Measurements from ENCODE around the gene SV2B. TPM values are rescaled to one million over a fixed set of nuclear protein-coding genes. Genes with fewer than 3 reads are reported as not detected.
A peak's percentile ranks its signal among the peaks of the same experiment; 100 is the strongest.

Gene SV2B
- total RNA-seq, 1 experiment from 2014 or later: not detected

DNA sequence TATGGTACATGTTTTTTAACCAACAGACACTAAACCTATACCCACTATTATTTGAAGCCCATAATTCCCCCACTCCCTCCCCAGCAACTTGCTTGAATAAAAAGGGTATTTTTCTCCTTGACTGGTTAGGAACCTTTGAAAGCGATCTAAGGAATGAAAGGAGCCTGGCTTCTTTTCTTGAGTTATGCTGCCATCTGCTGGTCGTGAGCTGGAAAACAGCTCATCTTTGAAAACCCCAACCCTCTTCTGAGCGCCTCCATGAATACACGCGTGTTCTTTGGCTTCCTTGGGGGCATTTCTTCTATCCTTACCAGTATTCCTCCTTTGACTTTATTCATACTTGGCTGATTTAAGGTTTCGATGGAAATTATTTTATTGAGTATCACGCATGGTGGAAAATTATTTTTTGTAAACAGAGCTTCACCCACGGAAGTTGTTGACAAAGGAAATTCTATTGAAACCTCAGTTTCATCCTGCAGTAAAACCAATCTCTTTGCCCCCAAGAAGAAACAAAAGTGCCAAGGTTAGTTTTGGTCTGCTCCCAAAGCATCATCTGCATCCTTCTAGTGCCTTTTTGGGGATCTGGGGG lies 171.6 kb downstream of the SV2B start:
- no peaks in the 10 kb centered on the region for H3K23me2 ChIP-seq (ENCODE audit: insufficient read length, low read depth, low read length, poor library complexity, severe bottlenecking)
- no peak overlapping the region for H3K4me2 ChIP-seq (ENCODE audit: insufficient read depth, insufficient read length, low read length)
- TF ChIP-seq, protein P1, sequence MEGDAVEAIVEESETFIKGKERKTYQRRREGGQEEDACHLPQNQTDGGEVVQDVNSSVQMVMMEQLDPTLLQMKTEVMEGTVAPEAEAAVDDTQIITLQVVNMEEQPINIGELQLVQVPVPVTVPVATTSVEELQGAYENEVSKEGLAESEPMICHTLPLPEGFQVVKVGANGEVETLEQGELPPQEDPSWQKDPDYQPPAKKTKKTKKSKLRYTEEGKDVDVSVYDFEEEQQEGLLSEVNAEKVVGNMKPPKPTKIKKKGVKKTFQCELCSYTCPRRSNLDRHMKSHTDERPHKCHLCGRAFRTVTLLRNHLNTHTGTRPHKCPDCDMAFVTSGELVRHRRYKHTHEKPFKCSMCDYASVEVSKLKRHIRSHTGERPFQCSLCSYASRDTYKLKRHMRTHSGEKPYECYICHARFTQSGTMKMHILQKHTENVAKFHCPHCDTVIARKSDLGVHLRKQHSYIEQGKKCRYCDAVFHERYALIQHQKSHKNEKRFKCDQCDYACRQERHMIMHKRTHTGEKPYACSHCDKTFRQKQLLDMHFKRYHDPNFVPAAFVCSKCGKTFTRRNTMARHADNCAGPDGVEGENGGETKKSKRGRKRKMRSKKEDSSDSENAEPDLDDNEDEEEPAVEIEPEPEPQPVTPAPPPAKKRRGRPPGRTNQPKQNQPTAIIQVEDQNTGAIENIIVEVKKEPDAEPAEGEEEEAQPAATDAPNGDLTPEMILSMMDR (conservative IDR thresholded peaks at IDR 0.05): peak; percentile 87
- no peaks in the 10 kb centered on the region for H3K79me1 ChIP-seq (ENCODE audit: insufficient read depth, low read depth, low read length, poor library complexity, severe bottlenecking)
- no peaks in the 10 kb centered on the region for H3K9me3 ChIP-seq (ENCODE audit: control insufficient read depth, low read depth, low read length)
- H3K27ac ChIP-seq (ENCODE audit: insufficient read length, low read depth, low read length): no peak overlapping the region
- peaks cover 7 to 8% of the 10 kb centered on the region in 2 experiments; a peak in 4 of 5 replicates for H3K9me3 Mint-ChIP-seq
- H3K23ac ChIP-seq (ENCODE audit: insufficient read length, low read depth, low read length): no peak overlapping the region
- H4K20me1 ChIP-seq (ENCODE audit: control insufficient read depth, insufficient read depth, insufficient read length): no peaks in the 10 kb centered on the region
- no peaks in the 10 kb centered on the region for H3K4me1 ChIP-seq (ENCODE audit: insufficient read depth, low read length)
- H2BK12ac ChIP-seq (ENCODE audit: insufficient read length, low read depth, low read length): no peak overlapping the region
- H3K27me3 ChIP-seq (ENCODE audit: insufficient read depth, low read length): no peaks in the 10 kb centered on the region
- H2AFZ ChIP-seq (ENCODE audit: low read length): no peak overlapping the region
- no peak overlapping the region for H2BK5ac ChIP-seq (ENCODE audit: insufficient read length, low read length)
- no peak overlapping the region for H3K56ac ChIP-seq (ENCODE audit: insufficient read length, low read depth, low read length)
- DNase-seq: peak; percentile 45
- peaks cover 0 to 3% (median 0%) of the 10 kb centered on the region in 3 experiments; a peak in 2 of 7 replicates for H3K36me3 Mint-ChIP-seq (ENCODE audit: insufficient read depth in 1 of 3, low read depth in 3 of 3)
- no peaks in the 10 kb centered on the region for H3K79me2 ChIP-seq (ENCODE audit: insufficient read depth, low read length)
- H3K14ac ChIP-seq (ENCODE audit: insufficient read depth, low read length): no peak overlapping the region
- no peak overlapping the region for H3K9ac ChIP-seq (ENCODE audit: extremely low read depth, insufficient read length, low read length)
- no peak overlapping the region for H3K27ac Mint-ChIP-seq
- H2BK120ac ChIP-seq (ENCODE audit: low read depth, low read length, poor library complexity, severe bottlenecking): no peak overlapping the region
- no peak overlapping the region for H2BK20ac ChIP-seq (ENCODE audit: low read depth, low read length, poor library complexity, severe bottlenecking)
- H2BK15ac ChIP-seq (ENCODE audit: low read depth, low read length): no peak overlapping the region
- no peak overlapping the region for H3K4ac ChIP-seq (ENCODE audit: low read depth, low read length)
- H3K4me3 Mint-ChIP-seq: no peak overlapping the region
- H2AK5ac ChIP-seq (ENCODE audit: insufficient read length, low read length): no peak overlapping the region
- no peak overlapping the region for H4K5ac ChIP-seq (ENCODE audit: insufficient read length, low read depth, low read length)
- H4K8ac ChIP-seq (replicated peaks; ENCODE audit: insufficient read length, low read depth, low read length): no peak overlapping the region
- WGBS (ENCODE audit: extremely low coverage, insufficient read length, low lambda C conversion rate): no CpG with 5 or more reads among the region's 8 CpGs
- no peaks in the 10 kb centered on the region for H3K4me1 Mint-ChIP-seq
- H4K91ac ChIP-seq (ENCODE audit: insufficient read length, low read depth, low read length): no peak overlapping the region
- peaks cover 34% of the 10 kb centered on the region for H3K27me3 Mint-ChIP-seq (ENCODE audit: low read depth)
- no peak overlapping the region for H3K18ac ChIP-seq (ENCODE audit: insufficient read length, low read depth, low read length)
- no peak overlapping the region for H3T11ph ChIP-seq (ENCODE audit: low read length)

Data from H9 (cell line).